GM21825 (cell line): ENCODE results near the gene PDC.
"Not testable (repeated sequence)": the region's sequence is repeated elsewhere in the genome, so short reads cannot be mapped to it uniquely, and the experiment has no call there.

ENCODE experiments used
- ATAC-seq: cut with Tn5 transposase; IDR thresholded peaks from one replicate; pipeline ENCODE4 v1.9.1; 2021; ENCODE audit warnings: mild to moderate bottlenecking, moderate library complexity; ENCODE audit not compliant: unreplicated experiment

PDC gene

GRCh38 chr1:186473047-186473446, 12.1 kb upstream of the PDC start:
- ATAC-seq: no peak

- no peak for ATAC-seq
Observed at GRCh38 chr1:186465946-186466345, 5.0 kb upstream of the PDC start.

- ATAC-seq: not testable (repeated sequence)
Observed at GRCh38 chr1:186465491-186465890, 4.6 kb upstream of the PDC start.

GRCh38 chr1:186463926-186464325, 3.0 kb upstream of the PDC start:
- ATAC-seq: no peak

- ATAC-seq: no peak
Observed at GRCh38 chr1:186463511-186463910, 2.6 kb upstream of the PDC start.

GRCh38 chr1:186459161-186459560, 1.8 kb downstream of the PDC start:
- ATAC-seq: not testable (repeated sequence)

- ATAC-seq: peak; percentile 50
Observed at GRCh38 chr1:186456729-186457255, 4.1 kb downstream of the PDC start.

- ATAC-seq: no peak
Observed at GRCh38 chr1:186454981-186455380, 5.9 kb downstream of the PDC start.

GRCh38 chr1:186446152-186446551, 14.8 kb downstream of the PDC start:
- no peak for ATAC-seq

- ATAC-seq: no peak
Observed at GRCh38 chr1:186443638-186444037, 17.3 kb downstream of the PDC start.

GRCh38 chr1:186442651-186443375, 18.1 kb downstream of the PDC start:
- no peak for ATAC-seq

GRCh38 chr1:186440584-186440983, 20.3 kb downstream of the PDC start:
- ATAC-seq: no peak

GRCh38 chr1:186438567-186438966, 22.3 kb downstream of the PDC start:
- no peak for ATAC-seq

GRCh38 chr1:186435336-186435735, 25.6 kb downstream of the PDC start:
- ATAC-seq: no peak

- no peak for ATAC-seq
Observed at GRCh38 chr1:186429017-186429416, 31.9 kb downstream of the PDC start.

GRCh38 chr1:186426118-186426517, 34.8 kb downstream of the PDC start:
- ATAC-seq: no peak

- ATAC-seq: no peak
Observed at GRCh38 chr1:186424539-186424938, 36.4 kb downstream of the PDC start.

GRCh38 chr1:186421446-186421845, 39.5 kb downstream of the PDC start:
- ATAC-seq: no peak

GRCh38 chr1:186420923-186421322, 40.0 kb downstream of the PDC start:
- peak; percentile 84 for ATAC-seq

- ATAC-seq: no peak
Observed at GRCh38 chr1:186420311-186420710, 40.6 kb downstream of the PDC start.

- no peak for ATAC-seq
Observed at GRCh38 chr1:186418503-186418902, 42.4 kb downstream of the PDC start.

GRCh38 chr1:186413319-186413718, 47.6 kb downstream of the PDC start:
- no peak for ATAC-seq

GRCh38 chr1:186409091-186409490, 51.8 kb downstream of the PDC start:
- peak; percentile 65 for ATAC-seq
